Retinal pigment epithelial cell (primary cell): ENCODE results near the gene PDCD6IP.
"Not testable (repeated sequence)": the region's sequence is repeated elsewhere in the genome, so short reads cannot be mapped to it uniquely, and the experiment has no call there.

Experiments used
- DNase-seq: peaks from one replicate; pipeline ENCODE4 v3.0.0-alpha.2; 2010; ENCODE audit warnings: low read depth
- H3K4me3 ChIP-seq: 2 replicates; pipeline ENCODE4 v1.5.1; 2011; ENCODE audit warnings: mild to moderate bottlenecking, low read length, control low read depth, moderate library complexity
- CTCF ChIP-seq: conservative IDR thresholded peaks from 2 replicates; pipeline ENCODE4 v1.5.1; 2011; ENCODE audit warnings: low read depth, low read length, control low read depth, inconsistent platforms

Gene PDCD6IP

GRCh38 chr3:33798418-33799201 lies at the start of gene PDCD6IP:
Gene PDCD6IP, plus strand, starts transcription at chr3:33798630. Its CDS starts 99 bp downstream, at chr3:33798729.
- TF ChIP-seq CTCF, result no peak
- H3K4me3 ChIP-seq, result peak within 1 kb of the TSS; percentile 98
- DNase-seq, result peak; percentile 71

GRCh38 chr3:33749546-33750210 lies 48.8 kb upstream of the PDCD6IP start:
- DNase-seq, result no peak
- H3K4me3 ChIP-seq, result no peak overlapping the region
- TF ChIP-seq CTCF, result no peak

- no peak for TF ChIP-seq CTCF
- no peak for DNase-seq
- H3K4me3 ChIP-seq, result no peak overlapping the region
Observed at GRCh38 chr3:33750211-33750548, 48.2 kb upstream of the PDCD6IP start.

- no peak for TF ChIP-seq CTCF
- no peak for DNase-seq
Observed at GRCh38 chr3:33751336-33751735, 47.1 kb upstream of the PDCD6IP start.

GRCh38 chr3:33754391-33754790 lies 44.0 kb upstream of the PDCD6IP start:
- not testable (repeated sequence) for H3K4me3 ChIP-seq, DNase-seq

More at GRCh38 chr3:33751336-33751735, 47.1 kb upstream of the PDCD6IP start:
- H3K4me3 ChIP-seq, result no peak overlapping the region

- H3K4me3 ChIP-seq, result no peak overlapping the region
- TF ChIP-seq CTCF, result no peak
Observed at GRCh38 chr3:33758281-33758680, 40.1 kb upstream of the PDCD6IP start.

GRCh38 chr3:33758864-33759263 lies 39.6 kb upstream of the PDCD6IP start:
- DNase-seq, result no peak
- TF ChIP-seq CTCF, result no peak
- no peak overlapping the region for H3K4me3 ChIP-seq

More at GRCh38 chr3:33758281-33758680, 40.1 kb upstream of the PDCD6IP start:
- no peak for DNase-seq
